Mononuclear cell (primary cell): ENCODE data around the gene GPC6. TPM values are rescaled to one million over a fixed set of nuclear protein-coding genes. Genes with fewer than 3 reads are reported as not detected.
"Not testable (repeated sequence)": the region's sequence is repeated elsewhere in the genome, so short reads cannot be mapped to it uniquely, and the experiment has no call there.

Experiments used
- H3K27me3 ChIP-seq: 2 replicates; pipeline ENCODE4 v1.6.0; 2011; ENCODE audit warnings: low read length, control low read depth; ENCODE audit not compliant: insufficient read depth
- H3K4me1 ChIP-seq: 2 replicates; pipeline ENCODE4 v1.5.1; 2011; ENCODE audit warnings: mild to moderate bottlenecking, low read length, control low read depth; ENCODE audit not compliant: insufficient read depth
- H3K4me3 ChIP-seq: 2 replicates; pipeline ENCODE4 v1.5.1; 2011; ENCODE audit warnings: mild to moderate bottlenecking, low read length, moderate library complexity
- H3K9me3 ChIP-seq: 2 replicates; pipeline ENCODE4 v1.5.1; 2011; ENCODE audit warnings: low read depth, mild to moderate bottlenecking, control low read depth, low read length
- total RNA-seq: library from RNA; depleted of rRNA; stranded (reverse); fragments of >200 nt; gene quantifications from one replicate; pipeline ENCODE4 v1.2.3, GENCODE V29; 2012

The GPC6 gene
- total RNA-seq, 1 donor = 0.31 TPM

DNA sequence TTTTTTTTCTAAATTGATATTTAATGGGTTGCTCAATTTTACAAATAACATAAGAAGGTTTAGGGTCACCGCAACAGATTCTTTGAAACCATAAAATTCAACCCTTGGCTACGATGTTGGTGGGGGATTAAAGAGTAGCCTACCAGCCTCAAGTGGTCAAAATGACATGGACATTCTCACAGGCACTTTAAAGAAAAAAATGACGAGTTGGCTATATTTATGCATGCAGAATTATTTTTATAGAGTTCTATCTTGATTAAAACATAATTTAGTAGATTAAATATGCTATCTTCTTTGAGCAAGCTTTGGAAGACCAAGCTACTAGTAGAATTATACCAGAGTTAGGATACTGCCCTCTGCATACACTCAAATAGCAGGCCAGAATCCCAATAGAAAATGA is 959.9 kb downstream of the GPC6 start:
- Histone ChIP-seq H3K9me3 (no peaks in the 10 kb centered on the region), H3K27me3 (no peaks in the 10 kb centered on the region), H3K4me3 (no peak overlapping the region), H3K4me1 (peaks cover 13% of the 10 kb centered on the region)

- H3K4me1 ChIP-seq = no peaks in the 10 kb centered on the region
- no peaks in the 10 kb centered on the region for H3K27me3 ChIP-seq
- H3K4me3 ChIP-seq = no peak overlapping the region
- no peaks in the 10 kb centered on the region for H3K9me3 ChIP-seq
These were observed 961.7 kb downstream of the GPC6 start for GRCh38 chr13:94188201-94188854.

DNA sequence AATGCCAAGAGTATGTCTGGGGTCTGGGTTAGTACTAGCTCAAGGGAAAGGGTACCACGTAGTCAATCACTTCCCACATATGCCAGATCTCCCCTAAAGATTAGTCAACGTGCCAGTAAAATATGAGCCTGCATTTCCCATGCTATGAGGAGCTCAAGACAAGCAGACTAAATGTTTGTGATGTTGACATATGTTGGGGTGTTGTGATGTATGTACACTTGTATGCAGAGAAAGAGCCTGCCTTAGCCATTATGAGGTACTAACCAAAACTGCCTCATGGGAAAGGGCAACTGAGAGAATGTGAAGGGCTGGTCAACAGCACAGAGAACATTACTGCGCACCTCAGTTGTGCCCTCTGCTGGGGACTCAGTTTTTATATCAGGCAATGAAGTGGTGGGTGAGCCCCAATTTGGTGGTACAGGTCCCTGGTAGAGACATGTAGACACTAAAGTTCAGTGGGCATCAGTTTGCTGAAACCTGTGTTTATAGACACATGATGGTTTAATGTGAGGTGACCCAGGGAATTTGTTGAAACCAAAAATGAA is 965.9 kb downstream of the GPC6 start:
- Histone ChIP-seq H3K4me3 (no peak overlapping the region), H3K4me1 (no peaks in the 10 kb centered on the region), H3K27me3 (no peaks in the 10 kb centered on the region), H3K9me3 (no peaks in the 10 kb centered on the region)

DNA sequence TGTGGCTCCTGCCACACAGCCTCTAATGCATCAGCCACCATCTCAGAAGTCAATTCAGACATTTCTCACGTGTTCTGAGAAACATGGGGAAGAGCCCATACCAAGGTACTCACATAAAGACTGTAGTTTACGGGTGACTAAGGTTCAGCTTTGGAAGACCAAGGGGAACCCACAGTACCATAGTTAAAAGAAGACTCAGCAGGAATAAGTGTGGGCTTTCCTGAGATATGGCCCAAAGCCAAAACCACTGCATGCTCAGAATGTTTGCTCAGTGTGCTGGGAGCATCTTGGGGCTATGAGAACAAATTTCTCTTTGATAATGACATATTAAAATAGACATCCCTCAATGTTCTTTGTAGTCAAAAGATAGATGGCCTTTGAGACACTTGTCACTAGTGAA is 969.1 kb downstream of the GPC6 start:
- Histone ChIP-seq H3K4me3 (no peak overlapping the region), H3K27me3 (no peaks in the 10 kb centered on the region), H3K4me1 (no peaks in the 10 kb centered on the region), H3K9me3 (no peaks in the 10 kb centered on the region)

GRCh38 chr13:94196413-94196812 is 969.8 kb downstream of the GPC6 start:
- no peaks in the 10 kb centered on the region for H3K4me1 ChIP-seq
- no peak overlapping the region for H3K4me3 ChIP-seq
- H3K27me3 ChIP-seq = no peaks in the 10 kb centered on the region
- no peaks in the 10 kb centered on the region for H3K9me3 ChIP-seq

DNA sequence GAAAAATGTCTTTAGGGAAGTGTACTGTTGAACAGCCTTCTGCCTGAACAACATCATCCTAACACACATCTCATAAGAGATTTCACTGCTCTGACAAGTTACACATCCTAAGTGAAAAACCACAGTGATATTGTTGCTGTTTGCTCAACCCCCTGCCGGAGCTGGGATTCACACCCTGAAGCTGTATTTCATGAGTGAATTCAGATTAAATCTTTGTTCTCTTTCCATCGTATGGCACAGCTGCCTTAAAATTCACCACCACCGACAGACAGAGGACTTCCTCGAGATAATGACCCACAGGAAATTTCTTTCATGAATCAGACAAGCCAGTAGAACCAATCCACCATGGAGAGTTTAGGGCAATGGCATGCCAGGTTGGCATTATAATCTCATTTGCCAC is 972.1 kb downstream of the GPC6 start:
- Histone ChIP-seq H3K4me1 (no peaks in the 10 kb centered on the region), H3K9me3 (no peaks in the 10 kb centered on the region), H3K4me3 (no peak overlapping the region), H3K27me3 (no peaks in the 10 kb centered on the region)

DNA sequence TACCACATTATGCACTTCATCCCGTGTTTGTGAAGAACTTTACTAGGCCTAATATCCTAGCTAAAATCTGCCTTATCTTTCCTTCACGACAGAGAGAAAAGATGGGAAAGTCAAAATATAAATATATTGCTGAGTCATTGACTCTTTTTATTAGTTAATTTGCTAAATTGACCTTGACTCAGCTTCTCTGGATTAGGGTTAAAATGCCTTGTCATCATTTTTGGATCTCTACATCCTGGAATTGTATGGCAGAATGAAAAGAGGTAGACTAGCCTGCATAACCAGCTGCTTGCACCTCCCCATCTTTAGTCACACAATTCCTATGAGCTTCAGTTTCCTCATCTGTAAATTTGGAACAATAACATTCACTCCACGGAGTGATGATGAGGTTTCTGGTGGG is 972.5 kb downstream of the GPC6 start:
- Histone ChIP-seq H3K4me1 (no peaks in the 10 kb centered on the region), H3K9me3 (no peaks in the 10 kb centered on the region), H3K27me3 (no peaks in the 10 kb centered on the region), H3K4me3 (no peak overlapping the region)

- Histone ChIP-seq H3K4me1 (no peaks in the 10 kb centered on the region), H3K9me3 (no peaks in the 10 kb centered on the region)
These were observed 974.4 kb downstream of the GPC6 start for GRCh38 chr13:94201022-94201421.

GRCh38 chr13:94204163-94204562 is 977.6 kb downstream of the GPC6 start:
- Histone ChIP-seq H3K4me1 (no peaks in the 10 kb centered on the region), H3K9me3 (no peaks in the 10 kb centered on the region), H3K27me3 (no peaks in the 10 kb centered on the region), H3K4me3 (no peak overlapping the region)

More at GRCh38 chr13:94201022-94201421, 974.4 kb downstream of the GPC6 start:
- H3K27me3 ChIP-seq = no peaks in the 10 kb centered on the region
- H3K4me3 ChIP-seq = no peak overlapping the region

DNA sequence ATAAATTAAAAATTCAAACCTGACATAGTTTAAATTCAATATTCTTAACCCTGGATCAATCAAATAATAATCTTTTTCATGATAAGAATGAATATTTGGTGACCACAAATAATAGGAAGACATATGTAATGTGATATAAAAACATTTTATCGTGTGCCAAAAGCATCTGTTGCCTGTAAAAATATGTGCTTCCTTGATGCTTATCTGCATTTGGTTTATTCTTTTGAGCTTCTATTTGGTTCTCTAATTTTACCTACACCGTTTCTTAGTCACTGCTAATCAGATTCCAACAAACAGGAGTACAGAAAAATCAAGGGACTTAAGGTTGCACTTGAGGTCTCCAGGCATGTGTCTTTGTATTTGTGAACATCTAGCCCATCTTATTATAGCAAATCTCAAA is 978.3 kb downstream of the GPC6 start:
- Histone ChIP-seq H3K9me3 (no peaks in the 10 kb centered on the region), H3K27me3 (no peaks in the 10 kb centered on the region), H3K4me3 (no peak overlapping the region)

GRCh38 chr13:94205896-94206295 is 979.3 kb downstream of the GPC6 start:
- H3K4me1 ChIP-seq = no peaks in the 10 kb centered on the region
- H3K4me3 ChIP-seq = no peak overlapping the region
- H3K27me3 ChIP-seq = no peaks in the 10 kb centered on the region
- H3K9me3 ChIP-seq = no peaks in the 10 kb centered on the region

More for the DNA sequence above, 978.3 kb downstream of the GPC6 start:
- H3K4me1 ChIP-seq = no peaks in the 10 kb centered on the region

DNA sequence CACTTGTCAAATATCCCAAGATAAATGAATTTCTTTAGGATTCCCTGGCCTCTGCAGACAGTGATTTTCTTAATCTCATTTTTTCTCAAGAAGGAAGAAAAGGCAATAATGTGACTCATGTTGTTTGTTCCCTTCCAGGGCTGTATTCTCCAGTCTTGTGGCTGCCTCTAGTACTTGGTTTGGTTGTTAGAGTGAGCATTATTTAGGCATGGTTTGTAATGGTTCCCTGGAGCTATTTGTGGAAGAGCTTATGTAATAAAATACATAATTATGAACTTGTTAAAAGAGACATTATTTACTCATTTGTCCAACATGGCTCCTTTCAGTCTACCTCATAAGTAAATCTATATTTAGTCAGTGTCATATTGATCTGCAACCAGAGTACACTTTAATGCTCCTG is 982.5 kb downstream of the GPC6 start:
- H3K4me1 ChIP-seq = no peaks in the 10 kb centered on the region
- H3K9me3 ChIP-seq = no peaks in the 10 kb centered on the region
- no peak overlapping the region for H3K4me3 ChIP-seq
- H3K27me3 ChIP-seq = no peaks in the 10 kb centered on the region

GRCh38 chr13:94209913-94210312 is 983.3 kb downstream of the GPC6 start:
- H3K4me1 ChIP-seq, H3K9me3 ChIP-seq, H3K4me3 ChIP-seq, H3K27me3 ChIP-seq: not testable (repeated sequence)

DNA sequence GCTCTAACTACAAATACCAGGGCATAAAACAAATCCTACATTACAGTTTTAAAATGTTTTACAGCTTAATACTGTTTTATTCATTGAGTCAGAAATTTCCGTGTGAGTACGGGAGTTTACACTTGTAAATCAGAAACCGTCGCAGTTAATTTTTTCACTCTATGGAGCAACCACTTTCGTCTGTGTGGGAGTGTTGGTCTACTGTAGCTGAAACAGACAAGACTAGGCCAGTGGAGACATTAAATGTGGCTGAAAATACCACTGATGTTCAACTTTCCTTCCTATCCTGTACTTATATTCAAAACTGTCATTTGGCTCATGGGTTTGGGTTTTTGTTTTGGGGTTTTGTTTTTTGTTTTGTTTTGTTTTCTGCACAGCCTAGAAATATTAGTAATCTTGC is 984.2 kb downstream of the GPC6 start:
- H3K27me3 ChIP-seq = no peaks in the 10 kb centered on the region
- H3K9me3 ChIP-seq = no peaks in the 10 kb centered on the region
- H3K4me3 ChIP-seq = no peak overlapping the region
- no peaks in the 10 kb centered on the region for H3K4me1 ChIP-seq

DNA sequence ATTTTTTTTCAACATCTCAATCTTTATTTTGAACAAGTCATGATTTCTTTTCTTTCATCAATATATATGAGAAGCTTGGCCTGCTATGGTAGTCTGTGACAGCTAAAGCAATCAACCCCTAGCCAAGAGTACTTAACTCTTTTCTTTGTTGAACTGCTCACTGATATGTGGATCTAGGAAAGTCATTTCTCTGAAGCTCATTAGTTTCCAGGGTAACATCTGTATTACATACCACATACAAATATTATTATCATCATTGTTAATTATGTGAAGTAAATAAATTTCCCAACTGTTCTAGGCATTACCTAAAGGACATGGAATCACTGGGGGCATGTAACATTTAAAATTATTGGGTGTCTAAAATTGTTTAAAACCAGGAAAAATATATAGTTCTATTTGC is 985.6 kb downstream of the GPC6 start:
- Histone ChIP-seq H3K4me1 (no peaks in the 10 kb centered on the region), H3K27me3 (no peaks in the 10 kb centered on the region), H3K4me3 (no peak overlapping the region), H3K9me3 (no peaks in the 10 kb centered on the region)

DNA sequence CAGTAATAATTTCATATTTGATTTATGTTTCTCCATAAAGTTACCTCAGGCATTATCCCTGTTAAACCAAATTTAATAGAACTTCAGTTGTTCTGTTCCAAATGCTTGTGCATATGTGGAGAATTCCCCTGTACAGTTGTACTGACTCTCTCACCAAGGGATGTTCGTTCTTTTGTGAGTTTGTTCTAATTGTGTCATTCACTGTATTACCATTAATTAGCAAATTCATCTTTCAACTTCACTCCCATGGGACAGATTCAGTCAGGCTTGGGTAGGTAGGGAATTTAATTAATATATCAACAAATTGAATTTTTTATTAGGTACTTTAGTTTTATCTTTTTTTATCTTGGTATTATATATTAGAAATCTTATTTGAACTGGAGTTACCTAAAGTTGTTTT is 987.5 kb downstream of the GPC6 start:
- no peaks in the 10 kb centered on the region for H3K27me3 ChIP-seq

More for the DNA sequence above, 987.5 kb downstream of the GPC6 start:
- Histone ChIP-seq H3K4me1 (no peaks in the 10 kb centered on the region), H3K4me3 (no peak overlapping the region), H3K9me3 (no peaks in the 10 kb centered on the region)
